Activated CD8-positive, alpha-beta T cell treated with anti-CD3 and anti-CD28 coated beads, Interleukin-2, amount 10 ng/mL, durations not matched to agents 7 days and 5 days (primary cell): ENCODE measurements around the gene ETV7. TPM values are rescaled to one million over a fixed set of nuclear protein-coding genes. Genes with fewer than 3 reads are reported as not detected.

ENCODE experiments used
- ATAC-seq: fragments of 150-1000 bp; cut with Tn5 transposase; one replicate; pipeline ENCODE4 v1.10.0; 2021; ENCODE audit warnings: moderate library complexity
- CTCF ChIA-PET: fragments of 350-600 bp; sonication (Branson Sonifier 250); formaldehyde crosslinking; loops from one replicate; lab custom pipeline; 2021; ENCODE audit warnings: antibody characterized with exemption; lab: Charles Lee
- POLR2A ChIA-PET: fragments of 350-600 bp; sonication (Branson Sonifier 250); formaldehyde crosslinking; loops from one replicate; lab custom pipeline; 2021; ENCODE audit warnings: antibody characterized with exemption; lab: Charles Lee
- DNase-seq: peaks from one replicate; pipeline ENCODE4 v3.0.0-alpha.2; 2020
- H3K27ac Mint-ChIP-seq: one replicate; pipeline ENCODE4 v1.8.0; 2021; ENCODE audit warnings: mild to moderate bottlenecking, mixed read lengths
- H3K27me3 Mint-ChIP-seq: one replicate; pipeline ENCODE4 v1.8.0; 2021; ENCODE audit warnings: low read depth, mixed read lengths
- H3K36me3 Mint-ChIP-seq: one replicate; pipeline ENCODE4 v1.8.0; 2021; ENCODE audit warnings: low read depth, mixed read lengths
- H3K4me1 Mint-ChIP-seq: one replicate; pipeline ENCODE4 v1.8.0; 2021; ENCODE audit warnings: low read depth, mixed read lengths
- H3K4me3 Mint-ChIP-seq: one replicate; pipeline ENCODE4 v1.8.0; 2021; ENCODE audit warnings: mild to moderate bottlenecking, mixed read lengths
- H3K9me3 Mint-ChIP-seq: one replicate; pipeline ENCODE4 v1.8.0; 2022; ENCODE audit warnings: mixed read lengths; ENCODE audit not compliant: insufficient read depth
- total RNA-seq, 2 experiments: library from RNA; stranded (reverse); gene quantifications; one replicate each; pipeline ENCODE4 v1.2.3, GENCODE V29; 2021

The ETV7 gene
- total RNA-seq, 2 experiments from 2014 or later, result 3.5 to 4.6 TPM

DNA sequence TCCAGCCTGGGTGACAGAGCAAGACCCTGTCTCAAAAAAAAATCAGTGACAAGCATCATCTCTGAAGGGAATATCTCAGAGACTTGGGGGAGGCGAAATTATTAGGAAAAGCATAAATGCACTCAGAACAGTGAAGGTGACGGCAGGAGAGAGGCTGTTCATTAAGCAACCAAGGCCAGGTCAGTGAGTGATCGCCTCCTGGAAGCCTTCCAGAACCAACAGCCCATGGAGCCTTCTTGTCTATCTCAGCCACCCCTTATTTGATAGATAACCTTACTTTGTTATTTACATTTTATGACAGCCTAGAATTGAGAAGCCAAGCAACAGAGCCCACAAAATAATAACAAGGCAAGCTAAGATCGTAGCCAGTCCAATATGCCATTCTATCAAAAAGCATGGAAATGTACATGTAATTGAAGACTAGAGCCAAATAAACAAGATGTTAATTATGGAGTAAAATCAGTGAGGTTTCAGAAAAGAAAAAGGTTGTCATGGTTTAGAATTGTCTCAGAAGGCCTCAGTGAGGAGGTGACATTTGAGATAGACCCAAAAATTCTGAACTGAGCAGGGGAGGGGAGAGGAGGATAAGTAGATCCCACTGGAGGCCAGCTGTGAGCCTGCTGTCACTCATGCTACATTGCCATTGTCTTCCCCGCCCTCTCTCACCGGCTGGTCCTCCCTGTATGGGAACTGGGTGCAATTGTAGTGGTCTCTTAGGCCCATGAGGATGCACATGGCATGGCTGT lies 68.6 kb downstream of the ETV7 start:
- Mint-ChIP-seq H3K27me3 (peaks cover 22% of the 10 kb centered on the region), H3K27ac (no peak overlapping the region), H3K36me3 (no peaks in the 10 kb centered on the region), H3K4me1 (no peaks in the 10 kb centered on the region), H3K4me3 (no peak overlapping the region), H3K9me3 (no peaks in the 10 kb centered on the region)
- DNase-seq (no peak), ATAC-seq (no peak)
- POLR2A ChIA-PET, result no interaction called here
- CTCF ChIA-PET, result interaction anchor here (1.3 to 3.9 kb wide), 2 partner anchors 16 to 22 kb away, joined by 5 to 18 read pairs; no protein-coding TSS in a partner anchor

DNA sequence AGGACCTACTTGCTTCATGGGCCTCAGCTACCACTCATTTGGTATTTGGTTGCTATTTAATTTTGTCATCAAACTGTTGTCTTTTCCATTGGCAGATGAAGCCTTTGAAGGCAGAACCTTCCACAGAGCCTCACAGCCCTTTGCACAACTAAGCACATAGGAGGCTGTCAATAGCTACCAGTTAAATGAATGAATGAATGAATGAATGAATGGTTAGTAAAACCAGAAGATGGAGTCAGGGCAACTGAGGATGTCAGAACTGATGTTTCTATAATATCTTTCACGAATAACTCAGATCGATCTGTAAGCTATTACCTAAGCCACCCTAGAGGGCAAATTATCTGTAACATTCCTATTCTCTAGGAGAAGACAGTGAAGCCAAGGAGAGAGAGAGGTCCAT lies 69.8 kb downstream of the ETV7 start:
- DNase-seq, result no peak
- CTCF ChIA-PET, result interaction anchor here (2.8 to 3.9 kb wide), 2 partner anchors 15 to 23 kb away, joined by 12 to 18 read pairs; no protein-coding TSS in a partner anchor
- peaks cover 22% of the 10 kb centered on the region for H3K27me3 Mint-ChIP-seq
- no peaks in the 10 kb centered on the region for H3K9me3 Mint-ChIP-seq
- H3K36me3 Mint-ChIP-seq, result no peaks in the 10 kb centered on the region
- no peak overlapping the region for H3K27ac Mint-ChIP-seq
- POLR2A ChIA-PET, result no interaction called here
- no peak overlapping the region for H3K4me3 Mint-ChIP-seq
- no peaks in the 10 kb centered on the region for H3K4me1 Mint-ChIP-seq
- ATAC-seq, result no peak

Other genes starting within 250 kb of the ETV7 start
- 10 to 100 TPM; 17.5 to 19.4 TPM for gene BRPF3, start 190.9 kb downstream of the ETV7 start, total RNA-seq
- gene PNPLA1, start 117.6 kb downstream of the ETV7 start, total RNA-seq, result not detected
- gene BNIP5, start 50.8 kb downstream of the ETV7 start, total RNA-seq, result not detected
- under 1 TPM; 0.16 TPM for gene PXT1, start 55.2 kb upstream of the ETV7 start, total RNA-seq
- 10 to 100 TPM; 56.5 to 58.9 TPM for gene KCTD20, start 55.3 kb upstream of the ETV7 start, total RNA-seq
- gene STK38, start 159.8 kb upstream of the ETV7 start, total RNA-seq, result 10 to 100 TPM; 53.5 to 54.4 TPM
- gene SRSF3, start 206.7 kb upstream of the ETV7 start, total RNA-seq, result 100 to 1,000 TPM; 482 to 509 TPM